Activated CD4-positive, alpha-beta T cell treated with anti-CD3 and anti-CD28 coated beads, Interleukin-2, Interleukin-4, amounts not matched to agents 100 ng/mL and 50 ng/mL, durations not matched to agents 16 hours and 8 hours (primary cell): ENCODE data around the gene NELFCD.
"Not testable (repeated sequence)": the region's sequence is repeated elsewhere in the genome, so short reads cannot be mapped to it uniquely, and the experiment has no call there.

Experiments
- DNase-seq: peaks from one replicate; pipeline ENCODE4 v3.0.0-alpha.2; 2020; ENCODE audit warnings: low spot score

Gene NELFCD, protein sequence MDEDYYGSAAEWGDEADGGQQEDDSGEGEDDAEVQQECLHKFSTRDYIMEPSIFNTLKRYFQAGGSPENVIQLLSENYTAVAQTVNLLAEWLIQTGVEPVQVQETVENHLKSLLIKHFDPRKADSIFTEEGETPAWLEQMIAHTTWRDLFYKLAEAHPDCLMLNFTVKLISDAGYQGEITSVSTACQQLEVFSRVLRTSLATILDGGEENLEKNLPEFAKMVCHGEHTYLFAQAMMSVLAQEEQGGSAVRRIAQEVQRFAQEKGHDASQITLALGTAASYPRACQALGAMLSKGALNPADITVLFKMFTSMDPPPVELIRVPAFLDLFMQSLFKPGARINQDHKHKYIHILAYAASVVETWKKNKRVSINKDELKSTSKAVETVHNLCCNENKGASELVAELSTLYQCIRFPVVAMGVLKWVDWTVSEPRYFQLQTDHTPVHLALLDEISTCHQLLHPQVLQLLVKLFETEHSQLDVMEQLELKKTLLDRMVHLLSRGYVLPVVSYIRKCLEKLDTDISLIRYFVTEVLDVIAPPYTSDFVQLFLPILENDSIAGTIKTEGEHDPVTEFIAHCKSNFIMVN

DNA sequence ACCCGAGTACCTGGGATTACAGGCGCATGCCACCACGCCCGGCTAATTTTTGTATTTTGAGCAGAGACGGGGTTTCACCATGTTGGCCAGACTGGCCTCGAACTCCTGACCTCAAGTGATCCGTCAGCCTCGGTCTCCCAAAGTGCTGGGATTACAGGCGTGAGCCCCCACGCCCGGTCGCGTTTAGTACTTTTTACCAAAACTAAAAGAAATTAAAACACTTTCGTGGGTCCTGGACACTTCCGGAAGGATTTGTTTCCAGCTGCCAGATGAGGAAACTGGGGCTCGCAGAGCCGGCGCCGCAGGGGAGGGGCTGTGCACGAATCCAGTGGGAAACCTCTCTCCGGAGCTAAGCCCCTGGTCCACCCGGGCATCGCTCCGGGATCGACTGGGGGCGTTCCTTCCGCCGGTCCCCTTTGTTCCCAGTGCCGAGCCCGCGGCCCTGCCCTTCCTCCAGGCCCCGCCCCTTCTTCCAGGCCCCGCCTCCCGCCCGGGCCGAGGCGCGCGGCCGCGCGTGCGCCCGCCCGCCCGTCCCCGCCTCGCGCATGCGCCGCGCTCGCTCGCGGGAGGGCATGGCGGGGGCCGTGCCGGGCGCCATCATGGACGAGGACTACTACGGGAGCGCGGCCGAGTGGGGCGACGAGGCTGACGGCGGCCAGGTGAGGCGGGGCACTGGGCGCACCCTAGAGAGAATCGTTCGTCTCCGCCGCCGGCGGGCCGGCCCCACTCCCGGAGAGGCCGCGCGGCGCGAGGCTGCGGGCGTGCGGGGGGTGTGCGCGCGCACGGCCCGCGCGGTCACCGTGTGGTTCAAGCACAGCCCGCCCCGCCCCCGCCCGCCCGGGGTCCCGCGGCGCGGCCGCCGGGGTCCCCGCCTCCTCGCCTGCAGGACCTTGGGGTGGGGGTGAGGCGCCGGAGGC lies at the start of gene NELFCD:
Gene NELFCD (plus strand): TSS at position 546 of the 917 bp plus-strand sequence. CDS start 54 bp downstream, at position 600.
- DNase-seq, result peak; percentile 91

DNA sequence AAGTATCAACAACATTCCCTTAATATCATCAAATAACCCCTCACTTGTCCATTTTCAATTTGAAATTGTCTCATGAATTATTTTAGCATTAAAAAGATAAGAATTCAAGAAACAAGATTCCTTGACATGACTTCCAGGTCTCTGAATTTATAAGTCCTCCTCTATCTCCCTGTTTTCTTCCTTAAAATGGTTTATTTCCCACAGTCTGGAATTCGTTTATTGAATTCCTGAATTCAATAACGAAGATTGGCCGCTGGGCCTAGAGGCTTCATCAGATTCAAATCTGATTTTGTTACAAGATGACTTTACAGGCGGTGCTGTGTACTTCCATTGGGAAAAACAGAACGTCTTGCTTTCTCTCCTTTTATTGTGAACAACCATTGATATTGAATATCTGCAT lies 48.9 kb upstream of the NELFCD start:
- DNase-seq, result no peak

DNA sequence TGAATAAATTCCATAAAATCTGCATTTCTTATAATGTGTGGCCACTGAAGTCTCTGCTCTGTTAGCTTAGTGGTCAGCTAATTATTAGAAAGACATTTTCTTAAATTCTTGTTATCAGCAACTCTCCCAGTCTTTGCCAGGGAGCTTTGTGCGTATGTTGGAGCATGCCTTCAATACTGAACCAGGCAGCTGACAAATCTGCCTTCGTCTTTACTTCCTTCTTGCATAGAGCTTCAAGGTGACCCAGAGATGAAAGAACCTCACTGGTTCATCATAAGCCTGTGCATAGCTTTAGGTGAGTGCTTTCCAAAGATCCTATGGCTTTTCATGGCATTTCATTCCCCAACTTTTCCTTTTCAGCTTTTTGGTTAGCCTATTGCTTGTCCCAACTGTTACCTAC lies 43.0 kb upstream of the NELFCD start:
- no peak for DNase-seq

DNA sequence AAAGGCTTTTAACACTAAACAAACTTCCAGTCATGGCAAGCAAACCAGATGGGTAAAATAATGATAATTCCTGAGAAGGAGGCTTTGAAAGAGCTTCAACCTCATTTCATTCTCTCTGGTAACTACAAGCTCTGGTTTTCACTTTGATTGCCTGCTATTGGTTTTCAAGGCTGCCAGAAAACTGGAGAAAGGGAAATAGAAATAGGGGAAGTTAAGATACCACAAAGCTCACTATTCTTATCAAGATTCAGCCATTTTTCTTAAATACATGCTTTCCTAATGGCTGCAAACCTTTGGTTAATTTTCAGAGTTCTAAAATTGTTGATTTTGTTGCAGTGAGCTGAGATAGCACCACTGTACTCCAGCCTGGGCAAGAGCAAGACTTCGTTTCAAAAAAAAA lies 42.5 kb upstream of the NELFCD start:
- no peak for DNase-seq

DNA sequence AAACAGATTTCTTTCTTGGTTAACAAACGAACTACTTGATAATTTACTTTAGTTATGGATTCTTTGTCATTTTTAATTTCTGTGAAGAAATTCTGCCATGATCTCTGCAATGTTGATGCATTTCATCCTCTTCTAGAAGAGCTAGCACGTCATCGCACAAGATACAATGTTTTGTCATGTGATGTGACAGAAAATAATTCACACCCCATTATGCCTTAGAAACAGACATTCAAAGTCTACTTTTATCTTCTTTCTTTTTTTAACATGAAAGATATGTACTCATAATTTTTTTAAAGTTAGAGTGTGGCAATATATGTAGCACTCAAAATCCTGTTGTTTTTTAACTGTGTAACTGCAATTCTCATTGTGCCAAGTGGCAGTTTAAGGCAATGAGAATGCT lies 39.6 kb upstream of the NELFCD start:
- DNase-seq, result no peak

DNA sequence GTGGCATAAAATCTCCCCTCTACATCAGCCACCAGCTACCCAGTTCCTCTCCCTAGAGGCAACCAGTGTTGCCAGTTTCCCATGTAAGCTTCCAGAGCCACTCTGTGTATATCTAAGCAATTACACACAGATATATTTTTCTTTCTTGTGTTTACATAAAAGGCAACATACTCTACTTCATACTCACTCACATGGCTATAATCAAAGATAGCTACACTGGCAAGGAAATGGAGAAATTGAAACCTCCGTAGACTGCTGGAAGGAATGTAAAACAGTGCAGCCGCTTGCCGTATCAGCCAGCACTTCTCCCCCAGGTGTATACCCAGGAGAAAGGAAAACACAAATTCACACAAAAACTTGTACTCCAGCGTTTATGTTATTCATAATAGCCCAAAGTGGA lies 38.5 kb upstream of the NELFCD start:
- DNase-seq, result no peak

DNA sequence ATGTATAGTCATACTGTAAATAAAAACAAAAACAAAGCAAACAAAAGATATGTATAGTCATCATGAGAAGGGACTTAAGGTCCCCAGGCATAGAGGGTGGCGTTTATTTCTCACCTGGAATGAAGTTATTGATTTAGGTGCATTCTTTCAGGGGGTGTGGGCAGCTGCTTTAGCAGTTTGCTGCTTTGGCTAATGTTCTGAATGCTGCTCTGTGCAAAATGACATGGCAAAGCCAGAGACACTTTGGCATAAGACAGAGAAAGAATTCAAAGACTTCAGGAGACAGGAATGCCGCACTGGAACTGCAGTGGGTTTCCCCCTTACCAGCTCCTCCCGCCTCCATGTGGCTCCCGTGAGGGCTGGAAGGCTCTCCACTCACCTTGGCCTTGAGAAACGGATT lies 36.4 kb upstream of the NELFCD start:
- DNase-seq, result no peak

DNA sequence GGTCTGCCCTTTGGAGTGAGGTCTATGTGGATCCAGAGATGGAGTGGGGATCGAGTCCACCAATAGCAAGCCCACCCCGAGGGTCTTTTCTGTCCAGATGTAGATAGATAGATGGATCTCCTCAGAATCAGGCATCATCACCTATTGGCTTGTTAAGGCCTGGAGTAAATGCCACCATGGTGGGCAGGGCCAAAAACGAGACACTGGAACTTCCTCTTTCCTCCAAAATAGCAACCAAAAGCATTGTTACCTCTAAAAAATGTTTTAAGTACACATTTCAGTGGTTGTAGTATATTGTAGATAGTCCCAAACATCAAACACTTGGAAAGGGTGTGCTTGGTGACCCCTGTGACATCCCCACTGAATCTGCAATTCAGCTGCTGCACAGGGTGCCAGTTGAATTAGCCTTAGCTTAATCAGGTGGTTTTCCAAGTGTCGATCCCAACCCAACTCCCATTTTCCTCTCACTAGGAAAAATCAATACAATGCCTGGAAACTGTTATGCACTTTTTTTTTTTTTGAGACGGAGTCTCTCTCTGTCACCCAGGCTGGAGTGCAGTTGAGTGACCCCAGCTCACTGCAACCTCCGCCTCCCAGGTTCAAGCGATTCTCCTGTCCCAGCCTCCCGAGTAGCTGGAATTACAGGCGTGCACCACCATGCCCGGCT lies 35.0 kb upstream of the NELFCD start:
- DNase-seq, result no peak

DNA sequence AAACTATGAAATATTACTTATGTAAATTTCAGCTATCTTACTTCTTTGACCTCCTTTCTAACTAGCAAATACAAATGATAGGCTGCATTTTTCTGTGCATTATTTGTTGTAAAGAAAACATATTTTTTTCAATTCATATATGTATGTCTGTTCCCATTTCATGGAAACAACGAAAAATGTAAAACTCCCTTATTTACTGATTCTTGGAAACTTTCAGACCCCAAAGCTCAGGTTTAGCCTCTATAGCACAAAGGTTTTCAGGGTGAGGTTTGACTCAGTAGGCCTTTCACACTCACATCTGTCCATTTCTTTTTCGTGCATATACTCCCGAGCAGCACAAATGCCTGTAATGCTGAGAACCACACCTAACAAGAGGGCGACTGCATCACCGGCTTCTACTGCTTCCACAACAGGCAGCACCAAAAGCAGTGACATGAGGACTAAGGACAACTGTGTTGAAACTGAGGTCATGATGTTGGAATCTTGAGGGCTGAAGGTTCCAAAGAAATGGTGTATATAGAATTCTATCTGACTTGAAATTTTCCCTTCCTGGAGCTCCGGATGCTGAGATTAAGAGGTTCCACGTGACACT lies 33.2 kb upstream of the NELFCD start:
- DNase-seq, result not testable (repeated sequence)

DNA sequence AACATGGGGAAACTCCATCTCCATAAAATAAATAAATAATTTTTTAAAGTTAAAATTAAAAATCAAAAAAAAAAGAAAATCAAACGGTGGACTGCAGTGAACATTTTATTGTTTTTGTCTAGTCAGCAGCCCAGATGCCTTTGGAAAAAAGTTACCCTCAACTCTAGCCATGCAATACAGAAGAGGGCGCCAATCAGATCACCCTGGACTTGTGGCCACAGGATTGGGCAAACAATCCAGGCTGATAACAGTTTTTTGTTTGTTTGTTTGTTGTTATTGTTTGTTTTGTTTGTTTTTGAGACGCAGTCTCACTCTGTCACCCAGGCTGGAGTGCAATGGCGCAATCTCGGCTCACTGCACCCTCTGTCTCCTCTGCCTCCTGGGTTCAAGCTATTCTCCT lies 30.5 kb upstream of the NELFCD start:
- no peak for DNase-seq

DNA sequence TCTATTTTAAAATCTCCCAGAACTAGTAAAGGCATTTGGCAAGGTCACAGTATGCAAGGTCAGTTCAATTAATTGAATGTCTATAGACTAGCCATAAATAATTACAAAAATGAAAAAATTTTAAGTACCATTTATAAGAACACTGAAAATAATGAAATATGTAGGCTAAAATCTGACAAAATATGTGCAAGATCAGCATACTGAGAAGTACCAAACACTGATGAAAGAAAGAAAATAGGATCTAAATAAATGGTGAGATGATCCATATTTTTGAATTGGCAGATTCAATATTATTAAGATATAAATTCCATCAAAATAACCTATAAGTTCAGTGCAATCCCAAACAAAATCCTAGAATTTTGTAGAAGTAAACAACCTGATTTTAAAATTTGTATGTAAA lies 28.0 kb upstream of the NELFCD start:
- no peak for DNase-seq

DNA sequence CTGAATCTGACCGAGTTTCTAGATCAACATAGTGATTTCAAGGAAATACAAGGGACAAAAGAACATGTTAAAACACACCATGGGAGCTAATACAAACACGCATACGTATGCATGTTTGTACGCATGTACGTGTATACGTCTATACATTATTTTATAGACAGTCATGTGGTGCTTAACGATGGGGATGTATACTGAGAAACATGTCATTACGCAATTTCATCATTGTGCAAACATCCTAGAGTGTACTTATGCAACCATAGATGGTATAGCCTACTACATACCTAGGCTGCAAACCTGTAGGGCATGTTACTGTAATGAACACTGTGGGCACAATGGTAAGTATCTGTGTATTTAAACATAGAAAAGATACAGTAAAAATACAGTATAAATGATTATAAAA lies 25.0 kb upstream of the NELFCD start:
- no peak for DNase-seq

DNA sequence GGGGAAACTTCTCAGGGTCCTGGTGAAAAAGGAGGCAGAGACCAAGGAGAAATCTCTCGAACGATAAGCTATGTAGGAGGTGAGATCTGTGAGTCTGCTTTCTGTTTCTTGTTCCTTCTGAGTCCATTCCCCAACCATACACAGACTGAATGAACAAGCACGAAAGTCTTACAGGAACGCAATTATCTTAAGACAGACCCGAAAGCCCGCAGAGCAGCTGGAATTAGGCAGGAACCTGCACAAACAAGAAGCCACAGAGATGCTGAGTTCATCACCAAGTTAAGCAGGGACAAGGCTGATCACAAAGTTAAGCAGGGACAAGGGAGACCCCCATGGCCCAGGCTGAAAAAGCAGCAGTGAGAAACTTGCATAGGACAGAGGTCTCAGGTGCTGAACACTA lies 21.4 kb upstream of the NELFCD start:
- DNase-seq, result no peak

DNA sequence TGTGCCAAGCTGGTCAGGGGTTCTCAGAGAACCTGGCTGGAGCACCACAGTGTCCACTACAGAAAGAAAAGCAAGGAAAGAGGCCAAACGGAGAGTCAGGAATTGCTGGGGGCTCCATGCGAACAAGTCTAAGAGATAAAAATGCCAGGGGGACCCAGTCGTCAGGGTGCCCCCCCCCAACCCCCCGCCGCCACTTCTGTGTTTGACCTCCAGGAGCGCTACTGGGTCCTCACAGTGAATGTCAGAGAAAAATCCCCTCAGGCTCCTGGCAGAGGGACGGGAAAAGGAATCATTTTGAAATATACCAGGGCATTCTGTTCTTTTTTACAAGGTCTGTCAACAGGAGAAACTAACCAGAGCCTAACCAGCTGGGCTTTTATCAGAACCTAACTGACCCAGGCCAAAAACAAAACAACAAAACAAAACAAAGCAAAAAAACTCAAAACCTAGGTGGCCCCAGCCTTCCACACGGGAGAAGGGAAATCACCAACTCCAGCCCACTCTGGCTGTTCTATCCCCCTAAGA lies 17.9 kb upstream of the NELFCD start:
- no peak for DNase-seq

DNA sequence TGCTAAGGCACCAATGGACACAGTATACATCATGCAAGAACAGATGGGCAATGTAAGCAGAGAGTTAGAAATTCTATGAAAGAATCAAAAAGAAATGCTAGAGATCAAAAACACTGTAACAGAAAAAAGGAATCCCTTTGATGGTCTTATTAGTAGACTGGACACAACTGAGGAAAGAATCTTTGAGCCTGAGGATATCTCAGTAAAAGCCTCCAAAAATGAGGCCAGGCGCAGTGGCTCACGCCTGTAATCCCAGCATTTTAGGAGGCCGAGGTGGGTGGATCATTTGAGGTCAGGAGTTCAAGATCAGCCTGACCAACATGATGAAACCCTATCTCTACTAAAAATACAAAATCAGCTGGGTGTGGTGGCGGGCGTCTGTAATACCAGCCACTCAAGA lies 17.1 kb upstream of the NELFCD start:
- not testable (repeated sequence) for DNase-seq

DNA sequence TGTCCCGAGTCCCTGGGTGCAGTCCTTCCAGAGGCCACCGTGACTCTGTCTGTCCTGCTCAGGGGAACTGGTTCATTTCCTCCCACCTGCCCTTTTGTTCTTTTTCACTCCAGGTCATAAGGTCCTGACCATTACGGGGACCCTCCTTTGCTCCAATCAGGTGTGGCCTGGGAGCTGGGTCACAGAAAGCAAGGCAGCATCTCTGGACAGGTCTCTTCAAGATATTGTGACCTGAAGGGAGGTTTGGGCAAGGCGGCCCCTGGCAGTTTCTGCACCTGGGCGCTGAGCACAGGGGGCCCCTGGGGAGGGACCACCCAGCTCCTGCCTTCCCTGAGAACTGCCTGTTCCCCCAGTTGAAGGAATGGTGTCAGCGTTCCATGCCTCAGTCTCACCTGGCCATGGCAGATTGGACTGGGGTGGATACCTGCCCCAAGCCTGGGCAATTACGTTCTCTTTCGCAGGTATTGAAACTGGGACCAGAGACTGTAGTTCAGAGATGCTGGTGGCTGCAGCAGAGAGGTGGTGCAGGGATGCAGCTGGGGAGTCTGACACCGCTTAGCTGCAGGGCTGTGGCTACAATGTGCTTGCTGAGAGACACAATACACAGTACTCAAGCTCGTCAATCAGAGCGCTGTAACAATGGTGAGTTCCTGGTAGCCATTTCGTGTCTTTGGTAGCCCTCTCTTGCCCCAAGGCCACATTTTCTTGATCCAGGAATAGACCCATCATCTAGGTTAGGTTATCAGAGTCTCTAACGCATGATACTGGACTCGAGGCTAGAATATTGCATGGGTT lies 15.6 kb upstream of the NELFCD start:
- no peak for DNase-seq

DNA sequence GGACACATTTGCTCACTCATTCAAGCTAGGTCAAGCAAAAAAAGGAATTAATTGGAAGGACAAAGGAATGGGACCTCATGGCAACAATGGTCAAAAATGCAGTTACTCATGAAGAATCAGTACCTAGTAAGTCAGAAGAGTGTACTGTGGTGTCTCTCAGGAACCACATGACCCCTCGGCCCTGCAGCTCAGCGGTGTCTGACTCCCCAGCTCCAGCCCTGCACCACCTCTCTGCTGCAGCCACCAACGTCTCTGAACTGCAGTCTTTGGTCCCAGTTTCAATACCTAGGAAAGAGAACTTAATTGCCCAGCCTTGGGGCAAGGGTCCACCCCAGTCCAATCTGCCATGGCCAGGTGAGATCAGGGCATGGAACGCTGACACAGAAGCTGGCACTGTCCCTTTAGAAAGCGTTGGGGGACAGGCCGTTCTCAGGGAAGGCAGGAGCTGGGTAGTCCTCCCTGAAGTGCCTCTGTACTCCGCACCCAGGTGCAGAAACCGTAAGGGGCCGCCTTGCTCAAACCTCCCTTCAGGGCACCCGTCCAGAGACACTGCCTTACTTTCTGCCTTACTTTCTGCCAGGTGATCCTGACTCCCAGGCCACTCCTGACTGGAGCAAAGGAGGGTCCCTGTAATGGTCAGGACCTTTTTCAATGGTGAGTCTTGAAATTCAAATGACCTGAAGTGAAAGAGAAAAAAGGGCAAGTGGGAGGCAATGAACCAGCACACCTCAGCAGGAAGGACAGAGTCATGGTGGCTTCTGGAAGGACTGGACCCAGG lies 13.2 kb upstream of the NELFCD start:
- no peak for DNase-seq

DNA sequence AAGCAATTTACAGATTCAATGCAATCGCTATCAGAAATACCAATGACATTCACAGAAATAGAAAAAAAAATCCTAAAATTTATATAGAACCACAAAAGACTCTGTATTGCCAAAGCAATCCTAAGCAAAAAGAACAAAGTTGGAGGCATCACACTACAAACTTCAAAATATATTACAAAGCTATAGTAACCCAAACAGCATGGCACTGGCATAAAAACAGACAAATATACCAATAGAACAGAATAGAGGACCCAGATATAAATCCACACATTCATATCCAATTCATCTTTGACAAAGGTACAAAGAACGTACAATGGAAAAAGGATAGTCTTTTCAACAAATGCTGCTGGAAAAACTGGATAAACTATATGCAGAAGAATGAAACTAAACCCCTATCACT lies 11.6 kb upstream of the NELFCD start:
- no peak for DNase-seq

DNA sequence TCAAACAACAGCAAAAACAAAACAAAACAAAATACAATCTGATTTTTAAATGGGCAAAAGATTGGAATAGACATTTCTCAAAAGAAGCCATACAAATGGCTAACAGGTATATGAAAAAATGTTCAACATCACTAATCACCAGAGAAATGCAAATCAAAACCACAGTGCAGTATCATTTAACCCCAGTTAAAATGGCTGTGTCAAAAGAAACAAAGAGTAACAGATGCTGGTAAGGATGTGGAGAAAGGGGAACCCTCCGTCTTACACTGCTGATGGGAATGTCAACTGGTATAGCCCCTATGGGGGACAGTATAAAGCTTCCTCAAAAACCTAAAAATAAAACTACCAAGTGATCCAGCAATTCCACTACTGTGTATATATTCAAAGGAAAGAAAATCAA lies 10.9 kb upstream of the NELFCD start:
- no peak for DNase-seq

DNA sequence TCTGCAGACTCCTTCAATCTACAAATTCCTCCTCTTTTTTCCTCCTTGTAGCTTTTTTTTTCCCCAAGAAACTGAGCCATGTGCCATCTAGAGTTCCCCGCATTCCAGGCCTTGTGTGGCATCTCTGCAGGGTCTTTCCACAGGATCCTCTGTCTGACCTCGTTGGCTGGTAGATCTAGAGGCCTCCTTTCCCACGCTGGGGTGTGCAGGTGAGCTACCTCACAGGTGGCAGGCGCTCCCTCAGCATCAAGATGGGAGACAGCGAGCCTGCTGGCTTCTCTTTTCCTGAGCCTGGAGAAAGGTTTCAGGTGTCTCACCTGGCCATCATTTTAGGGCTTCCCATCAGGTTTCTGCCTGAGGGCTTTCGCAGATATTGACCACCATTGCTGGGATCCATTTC lies 9.6 kb upstream of the NELFCD start:
- DNase-seq, result no peak
